ENCODE measurements around the gene ILKAP.

DNA sequence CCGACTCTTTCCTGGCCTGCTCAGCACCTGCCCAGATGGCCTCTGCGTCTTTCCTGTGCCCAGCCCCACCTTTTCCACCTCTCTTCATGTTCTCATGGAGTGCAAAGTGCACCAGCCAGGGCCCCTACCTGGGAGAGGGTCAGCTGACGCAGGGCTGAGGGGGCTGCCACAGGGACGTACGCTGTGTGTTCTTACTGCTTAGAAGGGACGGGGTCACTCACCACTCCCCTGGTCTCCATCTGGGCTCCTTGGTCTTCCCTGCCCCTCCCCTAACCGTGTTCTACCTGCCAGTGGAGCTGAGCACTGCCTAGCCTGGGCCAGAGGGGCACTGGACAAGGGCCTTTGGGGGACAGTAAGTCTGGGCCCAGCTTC is 36.2 kb downstream of the ILKAP start:
- TF ChIP-seq, protein P1, sequence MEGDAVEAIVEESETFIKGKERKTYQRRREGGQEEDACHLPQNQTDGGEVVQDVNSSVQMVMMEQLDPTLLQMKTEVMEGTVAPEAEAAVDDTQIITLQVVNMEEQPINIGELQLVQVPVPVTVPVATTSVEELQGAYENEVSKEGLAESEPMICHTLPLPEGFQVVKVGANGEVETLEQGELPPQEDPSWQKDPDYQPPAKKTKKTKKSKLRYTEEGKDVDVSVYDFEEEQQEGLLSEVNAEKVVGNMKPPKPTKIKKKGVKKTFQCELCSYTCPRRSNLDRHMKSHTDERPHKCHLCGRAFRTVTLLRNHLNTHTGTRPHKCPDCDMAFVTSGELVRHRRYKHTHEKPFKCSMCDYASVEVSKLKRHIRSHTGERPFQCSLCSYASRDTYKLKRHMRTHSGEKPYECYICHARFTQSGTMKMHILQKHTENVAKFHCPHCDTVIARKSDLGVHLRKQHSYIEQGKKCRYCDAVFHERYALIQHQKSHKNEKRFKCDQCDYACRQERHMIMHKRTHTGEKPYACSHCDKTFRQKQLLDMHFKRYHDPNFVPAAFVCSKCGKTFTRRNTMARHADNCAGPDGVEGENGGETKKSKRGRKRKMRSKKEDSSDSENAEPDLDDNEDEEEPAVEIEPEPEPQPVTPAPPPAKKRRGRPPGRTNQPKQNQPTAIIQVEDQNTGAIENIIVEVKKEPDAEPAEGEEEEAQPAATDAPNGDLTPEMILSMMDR (conservative IDR thresholded peaks at IDR 0.05 in 1 of 2, IDR thresholded peaks at IDR 0.05 in 1 of 2; ENCODE audit: low read depth in 1 of 2, low read length in 2 of 2) = no peak
- no peak for TF ChIP-seq EZH2 (IDR thresholded peaks at IDR 0.05; ENCODE audit: low read length, missing control alignments)

Data from fibroblast of lung (primary cell).